NT2/D1 (cell line): ENCODE results near the gene RSL1D1.
A peak's percentile ranks its signal among the peaks of the same experiment; 100 is the strongest.

Experiments used
- DNase-seq: peaks from one replicate; pipeline ENCODE4 v3.0.0-alpha.2; 2011; ENCODE audit warnings: low read depth, low spot score
- H3K27me3 ChIP-seq: 2 replicates; pipeline ENCODE4 v1.6.0; 2011; ENCODE audit warnings: mild to moderate bottlenecking; ENCODE audit not compliant: insufficient read length, insufficient read depth
- H3K36me3 ChIP-seq: 2 replicates; pipeline ENCODE4 v1.6.1; 2011; ENCODE audit warnings: mild to moderate bottlenecking, low read length, mixed read lengths; ENCODE audit not compliant: insufficient read depth, insufficient read length
- H3K4me1 ChIP-seq: 2 replicates; pipeline ENCODE4 v1.5.1; 2011; ENCODE audit not compliant: insufficient read depth, insufficient read length
- H3K4me3 ChIP-seq: 2 replicates; pipeline ENCODE4 v1.5.1; 2011; ENCODE audit warnings: low read depth; ENCODE audit not compliant: insufficient read length
- H3K9ac ChIP-seq: 2 replicates; pipeline ENCODE4 v1.6.0; 2011; ENCODE audit warnings: low read depth; ENCODE audit not compliant: insufficient read length
- H3K9me3 ChIP-seq: 2 replicates; pipeline ENCODE4 v1.5.1; 2011; ENCODE audit warnings: mild to moderate bottlenecking, low read length; ENCODE audit not compliant: insufficient read depth
- SUZ12 ChIP-seq: IDR thresholded peaks from 2 replicates; pipeline ENCODE4 v1.6.1; 2011; ENCODE audit not compliant: insufficient read length, insufficient read depth; ENCODE audit errors: extremely low read depth
- YY1 ChIP-seq: IDR thresholded peaks from 2 replicates; pipeline ENCODE4 v1.6.1; 2011; ENCODE audit not compliant: insufficient read length, insufficient read depth
- ZNF274 ChIP-seq: IDR thresholded peaks from 2 replicates; pipeline ENCODE4 v1.6.1; 2011; ENCODE audit warnings: mild to moderate bottlenecking, low read depth, low read length

Gene RSL1D1

DNA sequence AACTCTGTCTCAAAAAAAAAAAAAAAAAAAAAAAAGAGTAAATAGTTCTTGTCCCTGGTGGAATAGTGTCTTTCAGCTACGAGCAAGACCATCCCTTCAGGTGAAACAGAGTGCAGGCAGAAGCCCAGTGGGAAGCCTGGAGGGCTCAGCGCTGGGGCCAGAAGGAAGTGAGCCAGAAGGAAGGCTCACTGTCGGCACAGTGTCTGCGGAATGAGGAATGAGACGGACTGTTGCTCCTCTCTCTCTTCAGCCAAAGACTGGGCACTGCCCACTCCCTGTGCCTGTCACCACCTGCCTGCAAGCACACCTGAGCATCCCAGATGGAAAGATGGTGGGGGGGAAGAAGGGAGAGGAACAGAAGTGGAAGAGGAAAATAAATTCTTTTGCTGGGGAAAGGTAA lies 7.5 kb downstream of the RSL1D1 start:
- no peak overlapping the region for H3K4me3 ChIP-seq
- peaks cover 93% of the 10 kb centered on the region for H3K36me3 ChIP-seq
- TF ChIP-seq YY1, result no peak
- no peak for TF ChIP-seq SUZ12
- no peak for TF ChIP-seq ZNF274
- H3K9me3 ChIP-seq, result no peaks in the 10 kb centered on the region
- peaks cover under 1% of the 10 kb centered on the region for H3K4me1 ChIP-seq
- no peak for DNase-seq
- H3K9ac ChIP-seq, result no peak overlapping the region
- H3K27me3 ChIP-seq, result no peaks in the 10 kb centered on the region

DNA sequence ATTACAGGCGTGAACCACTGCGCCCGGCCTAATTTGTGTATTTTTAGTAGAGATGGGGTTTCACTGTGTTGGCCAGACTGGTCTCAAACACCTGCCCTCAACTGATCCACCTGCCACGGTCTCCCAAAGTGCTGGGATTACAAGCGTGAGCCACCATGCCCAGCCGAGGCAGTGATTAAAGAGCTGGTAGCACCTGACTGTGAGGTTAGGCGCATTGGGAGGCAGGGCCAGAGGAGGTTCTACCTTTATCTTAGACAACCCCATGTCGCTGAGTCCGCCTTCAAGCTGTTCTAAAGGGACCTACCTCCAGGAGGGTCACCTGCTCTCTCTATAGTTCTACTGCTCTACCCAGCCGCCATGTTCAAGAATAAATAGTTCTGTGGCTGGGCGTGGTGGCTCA lies 8.1 kb downstream of the RSL1D1 start:
- Histone ChIP-seq H3K4me3 (no peak overlapping the region), H3K9me3 (no peaks in the 10 kb centered on the region), H3K9ac (no peak overlapping the region), H3K27me3 (no peaks in the 10 kb centered on the region), H3K36me3 (peaks cover 93% of the 10 kb centered on the region), H3K4me1 (no peaks in the 10 kb centered on the region)
- DNase-seq, result no peak
- no peak for TF ChIP-seq YY1
- no peak for TF ChIP-seq ZNF274
- TF ChIP-seq SUZ12, result no peak

DNA sequence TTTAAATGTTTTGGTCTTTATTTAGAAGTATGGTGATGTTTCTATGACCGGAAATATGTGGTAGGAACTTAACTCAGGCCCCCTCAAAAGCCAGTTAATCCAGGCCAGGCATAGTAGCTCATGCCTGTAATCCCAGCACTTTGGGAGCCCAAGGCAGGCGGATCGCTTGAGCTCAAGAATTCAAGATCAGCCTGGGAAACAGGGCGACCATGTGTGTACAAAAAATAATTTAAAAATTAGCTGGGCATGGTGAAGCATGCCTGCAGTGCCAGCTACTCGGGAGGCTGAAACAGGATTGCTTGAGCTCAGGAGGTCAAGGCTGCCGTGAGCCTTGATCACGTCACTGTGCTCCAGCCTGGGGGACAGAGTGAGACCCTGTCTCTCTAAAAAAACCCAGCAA lies 10.3 kb downstream of the RSL1D1 start:
- Histone ChIP-seq H3K36me3 (peaks cover 92% of the 10 kb centered on the region), H3K27me3 (no peaks in the 10 kb centered on the region), H3K4me3 (no peak overlapping the region), H3K9ac (no peak overlapping the region), H3K9me3 (no peaks in the 10 kb centered on the region), H3K4me1 (no peaks in the 10 kb centered on the region)
- TF ChIP-seq ZNF274 (no peak), SUZ12 (no peak), YY1 (no peak)
- no peak for DNase-seq

DNA sequence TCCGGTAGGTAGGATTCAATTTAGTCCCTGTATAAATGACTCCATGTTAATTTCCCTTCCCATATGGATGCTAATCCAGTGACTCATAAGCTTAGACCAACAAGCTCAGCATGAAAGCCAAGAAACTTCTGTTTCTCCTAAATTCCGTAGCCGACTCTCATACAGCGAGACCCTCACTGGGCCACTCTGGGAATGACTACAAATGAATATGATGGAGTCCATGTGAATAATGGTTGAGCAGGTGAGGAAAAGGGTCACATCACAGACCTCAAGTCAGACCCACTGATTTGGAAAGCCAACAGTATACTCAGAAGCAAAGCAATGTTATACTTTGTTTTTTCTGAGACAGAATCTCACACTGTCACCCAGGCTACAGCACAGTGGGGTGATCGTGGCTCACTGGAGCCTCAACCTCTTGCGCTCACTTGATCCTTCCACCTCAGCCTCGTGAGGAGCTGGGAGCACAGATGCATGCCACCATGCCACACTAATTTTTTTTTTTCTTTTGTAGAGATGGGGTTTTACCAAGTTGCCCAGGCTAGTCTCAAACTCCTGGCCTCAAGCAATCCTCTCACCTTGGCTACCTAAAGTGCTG lies 14.6 kb downstream of the RSL1D1 start:
- Histone ChIP-seq H3K4me3 (no peak overlapping the region), H3K9ac (no peak overlapping the region), H3K9me3 (no peaks in the 10 kb centered on the region), H3K4me1 (peaks cover 3% of the 10 kb centered on the region), H3K36me3 (peaks cover 63% of the 10 kb centered on the region), H3K27me3 (no peaks in the 10 kb centered on the region)
- no peak for TF ChIP-seq ZNF274
- no peak for TF ChIP-seq YY1
- TF ChIP-seq SUZ12, result no peak
- DNase-seq, result peak; percentile 43

DNA sequence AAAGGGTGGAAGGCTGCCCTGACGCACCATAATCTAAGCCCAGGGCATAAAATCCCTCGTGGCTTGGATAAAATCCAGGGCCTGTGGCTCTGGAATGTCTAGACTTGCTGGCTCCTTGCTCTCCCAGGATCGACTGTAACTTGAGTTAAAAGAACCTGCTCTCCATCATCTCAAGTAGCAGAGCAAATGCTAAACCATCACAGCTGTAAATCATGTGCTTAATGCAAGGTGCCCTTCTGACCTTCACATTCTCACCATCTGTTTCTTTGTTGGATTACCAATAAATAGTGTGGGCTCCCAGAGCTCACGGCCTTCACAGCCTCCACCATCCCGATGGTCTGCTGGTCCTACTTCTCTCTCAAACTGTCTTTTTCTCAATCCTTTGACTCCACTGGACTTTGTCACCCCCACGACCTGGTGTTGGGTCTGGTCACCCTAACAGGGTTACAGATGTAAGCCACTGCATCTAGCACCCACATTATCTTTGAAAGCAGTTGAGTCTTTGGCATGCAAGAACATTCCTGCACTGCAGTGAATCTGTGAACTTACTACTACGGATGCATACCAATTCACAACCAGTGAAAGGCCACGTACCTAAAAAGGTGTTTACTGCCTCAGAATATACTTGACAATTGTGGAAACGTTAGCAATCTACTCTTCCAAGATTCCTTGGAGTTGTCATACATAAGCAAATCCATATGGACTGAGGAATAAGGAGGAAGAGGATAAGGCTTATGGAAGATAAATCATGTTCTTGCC lies 15.3 kb downstream of the RSL1D1 start:
- Histone ChIP-seq H3K9me3 (no peaks in the 10 kb centered on the region), H3K9ac (no peak overlapping the region), H3K4me3 (no peak overlapping the region), H3K4me1 (peaks cover 3% of the 10 kb centered on the region), H3K27me3 (no peaks in the 10 kb centered on the region), H3K36me3 (peaks cover 56% of the 10 kb centered on the region)
- DNase-seq, result no peak
- no peak for TF ChIP-seq YY1
- TF ChIP-seq SUZ12, result no peak
- no peak for TF ChIP-seq ZNF274

DNA sequence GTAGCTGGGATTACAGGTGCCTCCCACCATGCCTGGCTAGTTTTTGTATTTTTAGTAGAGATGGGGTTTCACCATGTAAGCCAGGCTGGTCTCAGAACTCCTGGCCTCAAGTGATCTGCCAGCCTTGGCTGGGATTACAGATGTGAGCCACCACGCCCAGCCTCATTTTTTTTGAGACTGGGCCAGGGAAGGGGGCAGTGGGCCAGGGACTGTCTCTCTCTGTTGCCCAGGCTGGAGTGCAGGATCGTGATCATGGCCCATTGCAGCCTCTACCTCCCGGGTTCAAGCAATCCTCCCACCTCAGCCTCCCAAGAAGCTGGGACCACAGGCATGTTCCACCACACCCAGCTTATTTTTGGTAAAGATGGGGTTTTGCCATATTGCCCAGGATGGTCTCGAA lies 16.0 kb downstream of the RSL1D1 start:
- no peak overlapping the region for H3K9ac ChIP-seq
- no peaks in the 10 kb centered on the region for H3K27me3 ChIP-seq
- DNase-seq, result no peak
- H3K4me3 ChIP-seq, result no peak overlapping the region
- no peaks in the 10 kb centered on the region for H3K9me3 ChIP-seq
- TF ChIP-seq YY1, result no peak
- TF ChIP-seq ZNF274, result no peak
- no peak for TF ChIP-seq SUZ12
- H3K4me1 ChIP-seq, result peaks cover 3% of the 10 kb centered on the region
- H3K36me3 ChIP-seq, result peaks cover 48% of the 10 kb centered on the region

DNA sequence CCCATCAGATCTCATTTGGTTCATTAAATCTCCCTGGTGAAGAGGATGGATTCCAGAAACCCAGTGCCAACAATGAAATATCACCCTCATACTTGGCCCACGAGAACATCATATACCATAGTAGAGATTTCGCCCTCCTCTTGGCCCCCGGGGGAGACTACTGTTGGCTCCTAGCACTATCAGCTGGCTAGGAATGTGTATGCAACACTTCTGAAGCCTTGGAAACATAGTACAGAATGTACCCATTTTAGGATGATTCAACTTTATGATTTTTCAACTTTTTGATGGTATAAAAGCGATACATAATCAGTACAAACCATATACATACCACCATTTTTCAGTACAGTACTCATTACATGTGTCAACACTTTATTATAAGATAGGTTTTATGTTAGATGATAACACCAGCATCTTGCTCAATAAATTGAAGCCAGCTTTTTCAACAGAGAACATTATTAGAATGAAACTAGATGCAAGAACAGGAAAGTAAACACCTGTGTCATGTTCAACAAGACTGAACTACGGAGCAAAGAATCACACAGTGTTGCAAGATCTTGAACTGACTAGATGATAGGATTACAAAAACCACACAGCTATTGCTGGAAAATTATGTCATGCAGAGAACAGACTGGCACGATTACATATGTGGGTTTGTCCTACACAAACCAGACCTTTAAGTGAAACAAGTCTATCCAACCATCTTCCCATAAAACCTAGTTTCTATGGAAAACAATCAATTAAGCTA lies 17.2 kb downstream of the RSL1D1 start:
- H3K4me1 ChIP-seq, result peaks cover 3% of the 10 kb centered on the region
- no peak overlapping the region for H3K4me3 ChIP-seq
- H3K36me3 ChIP-seq, result peaks cover 37% of the 10 kb centered on the region
- H3K27me3 ChIP-seq, result no peaks in the 10 kb centered on the region
- H3K9me3 ChIP-seq, result no peaks in the 10 kb centered on the region
- no peak for DNase-seq
- TF ChIP-seq SUZ12, result no peak
- TF ChIP-seq YY1, result no peak
- no peak for TF ChIP-seq ZNF274
- H3K9ac ChIP-seq, result no peak overlapping the region
